GM19240 (cell line): Measurements from ENCODE around the gene NCAPD2.
A peak's percentile ranks its signal among the peaks of the same experiment; 100 is the strongest.
"Not testable (repeated sequence)": the region's sequence is repeated elsewhere in the genome, so short reads cannot be mapped to it uniquely, and the experiment has no call there.

Experiments
- DNase-seq: peaks from one replicate; pipeline ENCODE4 v3.0.0; 2011; ENCODE audit warnings: low spot score; ENCODE audit not compliant: insufficient read length

NCAPD2 gene

DNA sequence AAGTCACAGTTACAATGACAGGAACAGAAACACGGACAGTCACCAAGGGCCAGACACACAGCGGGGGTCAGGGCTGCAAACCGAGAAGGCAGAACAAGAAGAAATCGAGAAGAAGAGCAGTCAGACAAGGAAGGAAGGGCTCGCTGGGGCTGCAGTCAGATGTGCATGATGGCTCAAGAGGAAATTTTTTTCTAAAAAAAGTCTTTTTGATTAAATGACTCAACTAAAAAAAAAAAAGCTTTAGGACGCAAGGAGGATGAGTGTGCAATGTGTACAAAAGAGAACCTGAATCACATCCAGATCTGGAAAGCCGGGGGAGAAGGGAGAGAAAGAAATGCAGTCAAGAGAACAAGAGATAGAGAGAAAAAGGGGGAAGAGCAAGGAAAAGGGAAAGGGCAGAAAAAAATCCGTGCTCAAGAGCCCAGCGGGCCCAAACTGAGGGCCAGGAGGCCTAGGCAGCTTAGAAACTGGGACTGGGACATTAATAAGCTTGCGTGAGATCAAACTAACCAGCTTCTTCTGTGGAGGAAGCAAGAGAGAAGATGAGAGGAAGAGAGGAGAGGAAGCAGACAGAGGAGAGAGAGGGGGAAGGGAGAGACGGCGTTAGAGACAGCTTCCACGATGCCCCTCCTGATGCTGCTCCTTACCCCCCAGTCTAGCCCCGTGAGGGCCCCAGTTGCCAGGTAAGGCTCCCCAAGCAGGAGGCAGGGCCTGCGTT lies 55.2 kb downstream of the NCAPD2 start:
- DNase-seq = no peak

DNA sequence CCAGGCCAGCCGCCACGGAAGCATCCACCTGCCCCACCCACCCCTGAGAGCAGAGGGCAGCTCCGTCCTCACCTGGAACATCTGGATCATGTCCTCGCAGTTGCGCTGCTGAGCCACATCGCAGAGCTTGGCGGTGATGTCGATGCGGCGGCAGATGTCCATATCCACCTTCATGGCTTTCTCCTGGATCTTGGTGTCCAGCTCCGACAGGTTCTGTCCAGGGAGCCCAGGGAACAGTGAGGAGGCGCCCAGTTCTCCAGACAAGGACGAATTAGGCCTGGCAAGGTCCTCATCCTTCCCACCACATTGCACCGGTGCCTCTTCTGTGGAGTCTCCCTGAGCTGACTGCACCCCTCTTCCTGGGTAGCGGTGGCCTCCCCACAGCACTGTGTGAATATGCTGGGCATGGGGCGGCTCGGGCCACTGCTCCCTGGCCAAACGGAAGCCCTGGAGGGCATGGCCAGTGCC lies 55.8 kb downstream of the NCAPD2 start:
- DNase-seq = no peak

DNA sequence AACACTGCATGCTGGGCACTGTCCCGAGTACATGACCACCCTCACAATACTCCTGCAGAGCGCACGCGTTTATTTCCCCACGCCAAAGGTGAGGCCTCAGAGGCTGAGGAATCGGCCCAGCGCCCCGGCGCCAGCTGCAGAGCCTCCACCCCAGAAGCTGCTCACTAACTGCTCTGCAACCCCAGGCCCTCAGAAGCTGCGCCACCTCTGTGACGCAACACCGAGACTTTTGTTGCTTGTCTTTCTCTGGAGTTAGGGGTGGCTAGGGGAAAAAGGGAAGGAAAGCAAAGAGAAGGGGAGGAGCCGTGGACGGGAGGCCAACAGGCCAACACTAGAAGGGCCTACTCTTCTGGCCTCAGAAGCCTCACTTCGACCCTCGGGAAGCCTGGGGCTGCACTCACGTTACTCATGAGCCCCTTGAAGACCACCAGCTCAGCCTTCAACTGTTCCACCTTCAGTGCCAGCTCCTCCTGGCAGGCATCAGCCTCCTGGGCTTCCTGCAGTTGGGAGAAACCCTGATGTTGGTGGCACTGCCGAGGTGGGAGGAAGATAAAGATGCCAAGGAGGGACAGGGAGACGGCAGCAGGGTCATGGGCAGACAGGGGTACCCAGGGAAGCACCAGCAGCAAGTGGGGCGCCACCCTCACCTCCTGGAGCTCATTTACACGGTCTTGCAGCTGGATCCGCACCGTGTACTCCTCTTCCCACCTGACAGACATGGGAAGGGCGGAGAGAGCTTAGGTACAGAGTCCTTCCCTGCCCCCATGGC lies 56.6 kb downstream of the NCAPD2 start:
- no peak for DNase-seq

- no peak for DNase-seq
Observed at GRCh38 chr12:6551063-6551461, 57.2 kb downstream of the NCAPD2 start.

DNA sequence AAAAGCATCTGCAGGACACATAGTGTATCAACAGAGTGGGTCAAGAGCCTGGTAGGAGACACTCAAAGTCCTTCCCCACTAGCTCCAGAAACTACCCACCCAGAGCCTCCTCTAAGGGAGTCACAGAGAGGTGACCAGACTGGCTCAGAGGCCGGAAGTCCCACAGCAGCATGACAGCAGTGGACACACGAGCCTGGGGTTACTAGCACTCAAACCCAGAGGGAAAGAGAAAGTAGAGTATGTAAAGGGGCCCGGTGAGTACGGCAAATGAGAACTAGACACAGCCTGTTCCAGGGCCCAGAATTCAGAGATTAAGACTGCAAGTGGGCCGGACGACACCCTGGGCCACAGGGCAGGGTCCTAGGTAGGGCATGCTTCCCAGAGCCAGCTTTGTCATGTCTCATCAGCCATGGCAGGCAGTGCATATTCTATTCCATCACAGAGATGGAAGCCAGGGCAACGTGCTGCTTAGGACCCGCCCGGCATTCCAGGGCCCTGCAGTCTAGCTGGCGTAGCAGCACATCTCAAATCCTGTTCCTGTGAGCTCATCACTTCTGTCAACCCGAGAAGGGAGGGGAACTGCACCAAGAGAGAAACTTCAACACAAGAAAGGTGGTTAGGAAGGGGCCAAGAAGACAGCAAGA lies 57.7 kb downstream of the NCAPD2 start:
- DNase-seq = no peak

DNA sequence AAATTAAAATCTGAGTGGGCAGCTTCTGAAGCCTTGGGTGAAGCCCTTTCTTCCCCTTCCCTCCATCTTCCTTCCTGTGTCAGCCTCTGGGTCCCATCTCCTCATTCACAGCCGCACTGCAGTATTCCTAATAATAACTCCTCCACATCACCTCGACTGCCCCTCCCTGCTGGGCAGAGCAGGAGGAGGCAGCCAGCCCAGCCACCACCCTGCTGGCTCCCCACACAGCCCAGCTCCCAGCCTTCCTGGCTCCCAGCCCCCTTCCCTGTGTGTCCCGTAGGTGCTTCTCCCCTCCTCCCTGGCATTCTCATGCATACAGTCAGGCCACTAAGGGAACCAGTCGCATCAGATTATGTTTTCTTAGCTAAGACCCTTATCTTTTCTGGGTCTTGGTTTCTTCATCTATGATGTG lies 58.2 kb downstream of the NCAPD2 start:
- no peak for DNase-seq

DNA sequence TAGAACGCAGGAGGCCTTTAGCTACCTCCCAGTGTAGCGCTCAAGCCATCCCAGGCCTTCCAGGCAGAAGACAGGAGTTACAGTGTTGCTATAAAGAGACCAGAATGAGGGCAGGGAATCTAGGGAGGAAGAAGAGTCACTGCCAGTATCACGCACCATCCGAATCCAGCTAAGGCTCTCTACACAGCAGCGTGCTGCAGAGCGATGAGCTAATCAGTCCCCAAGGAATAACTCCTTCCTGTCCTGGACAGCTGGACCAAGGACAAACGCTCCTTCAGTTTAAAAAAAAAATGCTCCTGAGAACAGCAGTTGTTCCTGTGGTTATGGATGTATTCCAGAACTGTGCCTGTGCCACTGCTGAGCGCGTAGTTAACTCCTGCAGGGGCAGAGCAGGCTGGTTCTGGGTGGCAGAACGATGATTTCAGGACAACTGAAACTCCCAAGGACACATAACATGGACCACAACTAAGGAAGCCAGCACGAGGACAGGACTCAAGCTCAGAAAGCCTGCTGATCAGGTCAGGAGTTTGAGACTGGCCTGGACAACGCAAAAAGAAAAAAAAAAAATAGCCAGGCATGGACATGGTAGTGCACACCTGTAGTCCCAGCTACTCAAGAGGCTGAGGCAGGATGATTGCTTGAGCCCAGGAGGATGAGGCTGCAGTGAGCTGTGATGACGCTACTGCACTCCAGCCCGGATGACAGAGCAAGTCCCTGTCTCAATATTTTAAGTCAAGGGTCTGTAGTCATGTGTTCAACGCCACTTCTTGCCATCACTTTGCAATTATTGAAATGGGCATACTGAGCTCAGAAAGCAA lies 59.4 kb downstream of the NCAPD2 start:
- DNase-seq = no peak

DNA sequence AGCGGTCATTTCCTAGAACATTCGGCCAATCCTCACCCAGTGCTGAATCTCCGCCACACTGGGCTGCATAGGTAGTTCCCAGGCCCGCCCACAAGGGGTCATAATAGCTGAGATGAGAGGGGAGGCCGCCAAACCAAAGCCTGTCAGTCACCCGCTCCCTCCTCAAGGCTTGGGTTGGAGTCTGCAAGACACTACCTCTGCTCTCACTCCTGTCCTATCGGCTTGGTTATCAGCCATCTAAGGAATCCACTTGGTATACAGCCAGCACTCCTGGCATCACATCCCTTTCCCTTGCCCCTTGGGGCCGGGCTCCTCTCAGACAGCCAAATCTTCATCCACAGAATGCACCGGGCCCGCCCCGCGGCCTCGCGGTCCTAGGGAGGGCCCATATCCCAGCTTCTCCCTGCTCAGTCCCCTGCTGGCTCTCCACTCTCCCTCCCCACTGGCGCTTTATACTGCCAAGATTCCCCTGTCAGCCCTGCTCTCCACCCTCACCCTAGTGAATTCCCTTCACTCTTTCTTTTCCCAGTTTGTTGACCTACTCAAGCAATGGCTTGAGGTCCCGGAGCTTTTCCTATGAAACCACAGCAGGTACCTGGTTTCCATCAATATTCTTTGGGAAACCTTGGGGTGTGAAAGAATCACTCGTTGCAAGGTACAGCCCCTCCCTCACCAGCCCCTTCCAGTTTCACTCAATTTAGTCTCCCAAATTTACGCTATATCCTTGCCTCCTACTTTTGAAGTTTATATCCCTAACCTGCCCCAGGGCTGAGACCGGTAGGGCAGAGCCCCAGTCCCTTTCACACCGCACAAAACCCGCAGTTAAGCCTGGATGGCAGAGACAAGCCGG lies 60.5 kb downstream of the NCAPD2 start:
- peak; percentile 89 for DNase-seq

- no peak for DNase-seq
Observed at GRCh38 chr12:6555018-6555691, 61.3 kb downstream of the NCAPD2 start.

- DNase-seq = not testable (repeated sequence)
Observed at GRCh38 chr12:6556496-6556817, 62.6 kb downstream of the NCAPD2 start.

GRCh38 chr12:6556857-6557256 lies 63.0 kb downstream of the NCAPD2 start:
- no peak for DNase-seq

DNA sequence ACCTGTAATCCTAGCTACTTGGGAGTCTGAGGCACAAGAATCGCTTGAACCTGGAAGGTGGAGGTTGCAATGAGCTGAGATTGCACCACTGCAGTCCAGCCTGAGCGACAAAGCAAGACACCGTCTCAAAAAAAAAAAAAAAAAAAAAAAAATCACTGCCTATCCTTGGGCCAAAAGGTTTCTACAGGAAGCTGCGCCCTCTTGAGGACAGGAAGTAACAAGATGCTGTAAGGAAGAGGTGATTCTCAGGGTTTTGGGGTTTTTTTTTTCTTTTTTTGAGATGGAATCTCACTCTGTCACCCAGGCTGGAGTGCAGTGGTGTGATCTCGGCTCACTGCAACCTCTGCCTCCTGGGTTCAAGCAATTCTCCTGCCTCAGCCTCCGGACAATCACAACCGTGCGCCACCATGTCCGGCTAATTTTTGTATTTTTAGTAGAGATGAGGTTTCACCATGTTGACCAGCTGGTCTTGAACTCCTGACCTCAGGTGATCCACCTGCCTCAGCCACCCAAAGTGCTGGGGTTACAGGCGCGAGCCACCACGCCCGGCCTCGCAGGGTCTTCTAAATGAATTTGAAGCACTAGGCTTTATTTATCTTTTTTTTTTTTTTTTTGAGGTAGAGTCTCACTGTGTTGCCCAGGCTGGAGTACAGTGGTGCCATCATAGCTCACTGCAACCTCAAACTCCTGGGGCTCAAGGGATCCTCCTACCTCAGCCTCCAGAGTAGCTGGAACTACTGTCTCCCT lies 64.3 kb downstream of the NCAPD2 start:
- not testable (repeated sequence) for DNase-seq

DNA sequence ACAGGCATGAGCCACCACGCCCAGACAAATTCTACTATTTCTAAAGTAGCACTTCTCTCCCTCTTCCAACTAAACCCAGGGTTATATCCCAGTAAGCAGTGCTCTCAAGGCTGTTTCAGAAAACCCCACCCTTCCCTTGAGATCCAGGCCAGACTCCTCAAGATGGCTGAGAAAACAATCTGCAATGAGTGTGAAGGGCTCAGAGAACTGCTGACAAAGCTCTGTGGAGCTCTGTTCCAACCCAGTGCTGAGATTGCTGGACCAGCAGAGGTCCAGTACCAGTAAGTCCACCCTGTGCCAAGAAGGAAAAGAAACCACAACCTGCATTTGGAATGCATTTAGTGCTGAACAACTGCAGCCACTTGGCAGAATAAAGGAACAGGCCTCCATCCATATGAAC lies 65.6 kb downstream of the NCAPD2 start:
- DNase-seq = no peak

DNA sequence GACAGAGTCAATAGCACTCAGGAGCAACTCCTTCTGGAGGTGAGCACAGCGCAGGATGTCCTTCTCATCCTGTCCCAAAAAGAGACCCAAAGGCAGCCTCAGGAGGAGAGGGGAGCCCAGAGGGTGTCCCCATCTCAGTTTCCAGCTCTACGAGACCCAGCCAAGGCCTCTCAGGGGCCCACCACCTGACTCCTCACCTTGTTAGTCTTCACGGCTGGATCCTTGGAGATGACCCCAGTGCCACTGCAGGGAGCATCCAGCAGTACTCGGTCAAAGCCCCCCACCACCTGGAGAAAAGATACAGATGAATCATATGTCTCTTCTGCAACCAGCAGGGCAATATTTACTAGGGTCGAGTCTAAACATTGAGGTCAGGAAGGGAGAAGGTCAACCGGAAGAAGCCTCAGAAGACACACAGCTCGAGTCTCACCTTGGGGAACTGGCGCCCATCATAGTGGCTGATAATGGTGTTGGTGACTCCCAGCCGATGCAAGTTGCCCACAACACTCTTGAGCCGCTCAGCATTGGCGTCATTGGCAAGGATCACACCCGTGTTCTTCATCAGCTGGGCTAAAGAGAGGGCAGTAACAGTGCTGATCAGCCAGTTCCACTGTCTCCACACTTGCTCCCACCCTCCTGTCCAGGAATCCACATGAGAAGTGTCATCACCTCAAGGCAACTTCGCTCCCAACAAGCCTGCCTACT lies 66.8 kb downstream of the NCAPD2 start:
- no peak for DNase-seq

GRCh38 chr12:6562881-6563280 lies 69.0 kb downstream of the NCAPD2 start:
- no peak for DNase-seq

DNA sequence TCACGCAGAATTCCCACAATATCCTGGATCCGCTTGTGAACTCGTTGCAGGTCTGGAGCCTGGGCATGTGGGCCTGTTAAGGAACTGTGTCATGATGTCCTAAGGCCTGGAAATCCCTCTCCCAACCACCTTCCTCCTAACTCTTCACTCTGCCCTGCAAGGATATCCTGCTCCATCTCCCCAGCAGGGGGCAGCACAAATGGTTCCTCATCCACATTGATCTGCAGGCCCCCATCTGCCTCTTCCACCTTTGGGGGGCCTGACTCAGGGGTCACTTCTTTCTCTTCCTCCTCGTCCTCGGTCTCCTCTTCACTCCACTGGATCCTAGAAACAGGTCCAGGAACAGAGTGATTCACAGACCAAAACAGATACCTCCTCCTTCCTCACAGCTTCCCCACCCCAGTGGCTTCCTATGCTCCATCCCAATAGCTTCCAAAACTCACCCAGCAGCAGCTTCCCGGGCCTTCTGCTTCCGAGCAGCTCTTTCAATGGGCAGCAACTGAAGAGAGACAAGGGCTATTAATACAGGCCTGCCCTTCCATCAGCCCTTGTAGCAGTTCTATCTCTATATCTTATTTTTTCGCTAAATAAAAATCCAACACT lies 69.6 kb downstream of the NCAPD2 start:
- no peak for DNase-seq

DNA sequence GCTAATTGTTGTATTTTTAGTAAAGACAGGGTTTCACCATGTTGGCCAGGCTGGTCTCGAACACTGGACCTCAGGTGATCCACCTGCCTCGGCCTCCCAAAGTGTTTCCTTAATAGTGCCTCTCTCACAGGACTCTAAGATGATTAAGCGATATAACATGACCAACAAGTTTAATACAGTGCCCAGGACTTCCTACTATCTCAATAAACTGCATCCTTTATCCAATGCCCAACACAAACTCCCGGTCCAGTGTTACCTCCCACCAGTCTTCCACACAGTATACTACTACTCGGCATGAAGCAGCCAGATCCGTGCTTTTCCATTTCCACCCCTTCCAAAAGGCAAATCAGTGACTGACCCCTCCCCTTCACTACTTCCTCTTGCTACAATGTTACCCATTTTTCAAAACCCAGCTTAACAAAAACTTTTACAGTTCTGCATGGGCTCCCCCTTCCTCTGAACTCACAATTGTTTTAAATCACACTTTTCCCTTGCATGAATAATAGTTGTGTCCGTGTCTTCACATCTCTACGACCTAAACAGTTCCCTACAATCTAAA lies 73.3 kb downstream of the NCAPD2 start:
- no peak for DNase-seq

- no peak for DNase-seq
Observed at GRCh38 chr12:6569312-6569711, 75.4 kb downstream of the NCAPD2 start.
